Natural killer cell (primary cell): ENCODE data around the gene NADK. TPM values are rescaled to one million over a fixed set of nuclear protein-coding genes. Genes with fewer than 3 reads are reported as not detected.
A peak's percentile ranks its signal among the peaks of the same experiment; 100 is the strongest.
"Not testable (repeated sequence)": the region's sequence is repeated elsewhere in the genome, so short reads cannot be mapped to it uniquely, and the experiment has no call there.

ENCODE experiments used
- ATAC-seq, 3 donors: fragments of 150-1000 bp in 2 of 3; fragments of 200-7000 bp in 1 of 3; cut with Tn5 transposase; 1 replicate in 1 of 3; 2 replicates in 2 of 3; pipeline ENCODE4 v1.10.0; 2021; ENCODE audit warnings: mild to moderate bottlenecking in 2 of 3, moderate library complexity in 2 of 3
- DNase-seq, 2 donors: peaks; one replicate each; pipeline versions ENCODE4 v3.0.0 to v3.0.0-alpha.2; 2013 to 2021; ENCODE audit warnings: mixed read lengths in 1 of 2
- H3K27ac ChIP-seq: one replicate; pipeline ENCODE4 v1.5.1; 2013; ENCODE audit warnings: mild to moderate bottlenecking, low read length
- H3K27me3 ChIP-seq: one replicate; pipeline ENCODE4 v1.6.1; 2013; ENCODE audit warnings: low read length; ENCODE audit not compliant: control insufficient read depth, insufficient read depth
- H3K36me3 ChIP-seq: one replicate; pipeline ENCODE4 v1.6.1; 2013; ENCODE audit warnings: low read length; ENCODE audit not compliant: control insufficient read depth, insufficient read depth
- H3K4me1 ChIP-seq: one replicate; pipeline ENCODE4 v1.6.1; 2013; ENCODE audit warnings: low read length; ENCODE audit not compliant: control insufficient read depth, insufficient read depth
- H3K4me3 ChIP-seq: one replicate; pipeline ENCODE4 v1.5.1; 2013; ENCODE audit warnings: low read length
- H3K9me3 ChIP-seq: one replicate; pipeline ENCODE4 v1.6.1; 2013; ENCODE audit warnings: low read length; ENCODE audit not compliant: control insufficient read depth, insufficient read depth
- H3K27ac Mint-ChIP-seq, 2 donors: one replicate each; pipeline ENCODE4 v1.8.0; 2022; ENCODE audit warnings: mild to moderate bottlenecking in 2 of 2, mixed read lengths in 2 of 2, moderate library complexity in 1 of 2
- H3K27me3 Mint-ChIP-seq, 2 donors: one replicate each; pipeline ENCODE4 v1.8.0; 2022; ENCODE audit warnings: low read depth in 2 of 2, mixed read lengths in 2 of 2
- H3K36me3 Mint-ChIP-seq: one replicate; pipeline ENCODE4 v1.8.0; 2022; ENCODE audit warnings: mixed read lengths
- H3K4me1 Mint-ChIP-seq, 2 donors: one replicate each; pipeline ENCODE4 v1.8.0; 2022; ENCODE audit warnings: mixed read lengths in 2 of 2
- H3K4me3 Mint-ChIP-seq: one replicate; pipeline ENCODE4 v1.8.0; 2022; ENCODE audit warnings: mild to moderate bottlenecking, moderate library complexity, mixed read lengths
- H3K9me3 Mint-ChIP-seq, 2 donors: one replicate each; pipeline ENCODE4 v1.8.0; 2022; ENCODE audit warnings: mixed read lengths in 2 of 2
- WGBS: methylation state at CpG from one replicate; pipeline ENCODE4 v1.1.7; 2013; ENCODE audit warnings: missing lambda C conversion rate; ENCODE audit not compliant: insufficient coverage; 5-methylcytosine and 5-hydroxymethylcytosine counted together
- intact Hi-C: fragments of 100-400 bp; cut with micrococcal nuclease; formaldehyde crosslinking; loops from one replicate; pipeline ENCODE4 v1.14.2; 2022
- total RNA-seq, 4 donors: library from RNA; stranded (reverse); fragments of 120-200 nt in 1 of 4; gene quantifications; one replicate each; pipeline versions ENCODE4 v1.2.3 to v1.2.4, GENCODE V29; 2013 to 2022
- TF ChIP-seq, protein P1 (sequence below): fragments of 200-600 bp; IDR thresholded peaks from one replicate; pipeline ENCODE4 v1.8.0; 2022; ENCODE audit warnings: antibody characterized with exemption

Gene NADK
- total RNA-seq, 3 donors from 2014 or later (not counting 1 experiment from before 2014, with no cell fraction given) = 97.7 to 117 (median 112) TPM

DNA sequence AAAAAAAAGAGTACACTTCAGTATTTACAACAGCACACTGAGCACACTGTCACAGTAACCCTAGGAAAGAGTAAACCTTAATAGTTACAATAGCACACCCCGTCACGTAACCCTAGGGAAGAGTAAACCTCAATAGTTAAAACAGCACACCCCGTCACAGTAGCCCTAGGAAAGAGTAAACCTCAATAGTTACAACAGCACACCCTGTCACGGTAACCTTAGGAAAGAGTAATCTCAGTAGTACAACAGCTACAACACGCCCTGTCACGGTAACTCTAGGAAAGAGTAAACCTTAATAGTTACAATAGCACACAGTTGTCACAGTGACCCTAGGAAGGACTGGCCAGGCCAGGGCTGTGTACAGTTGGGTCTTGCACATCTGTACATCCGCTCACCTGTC lies 57.1 kb downstream of the NADK start:
- Mint-ChIP-seq H3K4me1 (peaks cover 0 to 8% of the 10 kb centered on the region in 2 donors), H3K9me3 (no peaks in the 10 kb centered on the region), H3K36me3 (peaks cover 5% of the 10 kb centered on the region), H3K4me3 (no peak overlapping the region), H3K27me3 (no peaks in the 10 kb centered on the region), H3K27ac (peak overlapping the region in 1 of 2 donors; percentile 18)
- Histone ChIP-seq H3K9me3 (no peaks in the 10 kb centered on the region), H3K4me3 (no peak overlapping the region), H3K4me1 (peaks cover 4% of the 10 kb centered on the region), H3K27ac (no peak overlapping the region), H3K36me3 (peaks cover 30% of the 10 kb centered on the region), H3K27me3 (no peaks in the 10 kb centered on the region)
- no peak for ATAC-seq
- intact Hi-C loops = no loop called here
- 81% methylated on average over 7 of the region's 7 CpGs for WGBS
- TF ChIP-seq, protein P1, sequence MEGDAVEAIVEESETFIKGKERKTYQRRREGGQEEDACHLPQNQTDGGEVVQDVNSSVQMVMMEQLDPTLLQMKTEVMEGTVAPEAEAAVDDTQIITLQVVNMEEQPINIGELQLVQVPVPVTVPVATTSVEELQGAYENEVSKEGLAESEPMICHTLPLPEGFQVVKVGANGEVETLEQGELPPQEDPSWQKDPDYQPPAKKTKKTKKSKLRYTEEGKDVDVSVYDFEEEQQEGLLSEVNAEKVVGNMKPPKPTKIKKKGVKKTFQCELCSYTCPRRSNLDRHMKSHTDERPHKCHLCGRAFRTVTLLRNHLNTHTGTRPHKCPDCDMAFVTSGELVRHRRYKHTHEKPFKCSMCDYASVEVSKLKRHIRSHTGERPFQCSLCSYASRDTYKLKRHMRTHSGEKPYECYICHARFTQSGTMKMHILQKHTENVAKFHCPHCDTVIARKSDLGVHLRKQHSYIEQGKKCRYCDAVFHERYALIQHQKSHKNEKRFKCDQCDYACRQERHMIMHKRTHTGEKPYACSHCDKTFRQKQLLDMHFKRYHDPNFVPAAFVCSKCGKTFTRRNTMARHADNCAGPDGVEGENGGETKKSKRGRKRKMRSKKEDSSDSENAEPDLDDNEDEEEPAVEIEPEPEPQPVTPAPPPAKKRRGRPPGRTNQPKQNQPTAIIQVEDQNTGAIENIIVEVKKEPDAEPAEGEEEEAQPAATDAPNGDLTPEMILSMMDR = no peak
- no peak for DNase-seq

DNA sequence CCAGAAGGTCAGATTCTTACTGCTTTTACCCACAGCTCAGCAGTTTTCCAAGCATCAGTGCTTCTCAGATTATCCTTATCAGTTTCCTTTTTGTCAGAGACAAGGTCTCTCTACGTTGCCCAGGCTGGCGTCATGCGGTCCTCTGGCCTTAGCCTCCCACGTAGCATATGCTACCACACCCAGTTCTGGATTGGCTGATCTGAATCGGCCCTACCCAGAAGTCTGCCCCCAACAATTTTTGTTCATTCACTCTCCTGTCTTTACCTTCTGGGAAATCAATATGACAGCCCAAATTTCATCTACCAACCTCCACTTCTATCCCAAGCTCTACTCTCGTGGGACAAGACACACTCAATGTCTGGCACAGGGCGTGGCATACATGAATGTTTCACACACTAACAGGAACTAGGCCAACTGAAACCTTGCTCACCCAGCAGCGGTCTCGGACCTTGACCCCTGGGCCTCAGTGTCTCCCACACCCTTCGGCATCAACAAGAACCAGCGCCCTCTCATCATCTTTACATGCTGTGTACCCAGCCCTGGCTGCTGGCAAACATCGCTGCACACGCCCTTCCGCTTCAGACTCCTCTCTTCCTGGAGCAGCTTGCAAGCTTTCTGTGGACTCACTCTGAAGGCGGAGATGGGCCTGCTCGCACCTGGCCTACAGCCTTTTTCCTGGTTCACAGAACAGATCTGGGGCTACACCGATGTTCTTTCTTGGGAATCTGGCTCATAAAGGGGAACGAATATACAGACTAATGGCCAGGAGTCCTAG lies 63.0 kb downstream of the NADK start:
- ATAC-seq, H3K4me3 ChIP-seq, H3K9me3 ChIP-seq, H3K27ac Mint-ChIP-seq, H3K27me3 ChIP-seq, H3K9me3 Mint-ChIP-seq, H3K27me3 Mint-ChIP-seq, H3K4me1 Mint-ChIP-seq, H3K27ac ChIP-seq, H3K4me3 Mint-ChIP-seq, H3K4me1 ChIP-seq, H3K36me3 Mint-ChIP-seq, DNase-seq: not testable (repeated sequence)
- H3K36me3 ChIP-seq = peaks cover 28% of the 10 kb centered on the region
- intact Hi-C loops = loop anchor here (5.0 kb wide), 1 partner anchor 68 kb away; no protein-coding TSS in a partner anchor
- 94% methylated on average over 12 of the region's 18 CpGs for WGBS

DNA sequence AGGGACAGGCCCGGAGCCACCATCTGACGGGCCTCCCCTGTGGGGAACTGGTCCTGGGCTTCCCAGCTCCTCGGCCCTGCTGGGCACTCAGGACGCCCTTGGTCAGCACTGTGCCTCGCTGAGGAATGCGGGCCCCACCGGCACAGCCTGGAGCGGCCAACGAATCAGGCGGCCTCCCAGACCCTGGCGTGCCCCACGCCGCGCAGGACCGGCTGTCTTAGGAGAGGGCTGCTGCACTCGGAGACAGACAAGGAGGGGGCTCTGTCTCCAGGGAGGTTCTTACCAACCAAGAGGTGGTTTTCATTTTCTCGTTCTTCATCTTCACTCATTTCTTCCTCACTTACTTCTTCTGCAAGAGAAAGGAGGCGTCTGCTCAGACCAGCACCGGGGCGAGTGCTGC lies 70.4 kb downstream of the NADK start:
- H3K9me3 ChIP-seq, H3K27me3 ChIP-seq, H3K4me3 ChIP-seq, H3K4me1 Mint-ChIP-seq, ATAC-seq, H3K9me3 Mint-ChIP-seq, H3K27me3 Mint-ChIP-seq, intact Hi-C loops, H3K4me1 ChIP-seq, H3K27ac ChIP-seq, H3K36me3 ChIP-seq, H3K36me3 Mint-ChIP-seq, DNase-seq, H3K4me3 Mint-ChIP-seq, H3K27ac Mint-ChIP-seq: not testable (repeated sequence)
- 100% methylated on average over 1 of the region's 20 CpGs for WGBS

DNA sequence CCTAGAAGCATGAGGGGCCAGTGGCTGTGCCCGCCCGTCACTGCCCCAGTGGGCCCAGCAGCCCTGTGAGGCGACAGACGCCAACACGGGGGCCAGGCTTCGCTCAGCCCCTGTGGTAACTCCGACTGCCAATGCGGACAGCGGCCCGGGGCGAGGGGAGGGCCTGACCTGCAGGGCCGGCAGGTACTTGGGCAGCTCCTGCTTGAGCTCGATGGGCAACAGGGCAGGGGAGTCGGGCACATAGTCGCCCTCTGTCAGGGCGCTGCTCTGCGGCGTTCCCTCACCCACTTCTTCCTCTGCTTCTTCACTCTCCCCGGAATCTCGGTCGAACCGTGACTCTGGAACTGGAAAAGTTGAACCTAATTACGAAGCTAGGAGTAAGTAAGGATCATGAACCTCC lies 71.0 kb downstream of the NADK start:
- H3K9me3 Mint-ChIP-seq, H3K27ac ChIP-seq, H3K9me3 ChIP-seq, DNase-seq, H3K4me3 Mint-ChIP-seq, H3K4me1 Mint-ChIP-seq, H3K27me3 ChIP-seq, H3K36me3 Mint-ChIP-seq, intact Hi-C loops, H3K36me3 ChIP-seq, H3K4me1 ChIP-seq, H3K4me3 ChIP-seq, H3K27me3 Mint-ChIP-seq, ATAC-seq, H3K27ac Mint-ChIP-seq: not testable (repeated sequence)
- WGBS = 100% methylated on average over 3 of the region's 23 CpGs

DNA sequence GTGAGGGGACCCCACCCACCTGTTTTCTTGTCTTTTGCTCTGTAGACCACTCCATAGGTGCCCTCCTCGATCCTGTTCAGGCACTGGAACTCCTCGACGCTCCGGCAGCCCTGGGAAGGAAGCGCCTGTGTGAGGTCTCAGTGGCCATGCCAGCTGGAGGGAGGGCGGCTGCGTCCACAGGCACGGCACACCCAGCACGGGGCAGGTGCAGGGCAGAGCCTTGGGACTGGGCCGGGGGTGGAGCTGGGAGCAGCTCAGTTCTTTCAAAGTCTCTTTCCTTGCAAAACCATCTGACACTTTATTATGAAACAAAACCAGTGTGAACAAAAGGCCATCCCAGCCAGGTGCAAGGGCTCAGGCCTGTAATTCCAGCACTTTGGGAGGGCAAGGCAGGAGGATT lies 72.6 kb downstream of the NADK start:
- H3K4me3 ChIP-seq, H3K27ac Mint-ChIP-seq, H3K36me3 Mint-ChIP-seq, H3K36me3 ChIP-seq, DNase-seq, H3K27me3 Mint-ChIP-seq, H3K27ac ChIP-seq, intact Hi-C loops, H3K9me3 ChIP-seq, H3K9me3 Mint-ChIP-seq, ATAC-seq, H3K4me1 ChIP-seq, H3K4me1 Mint-ChIP-seq, H3K4me3 Mint-ChIP-seq, H3K27me3 ChIP-seq: not testable (repeated sequence)
- WGBS = no CpG with 5 or more reads among the region's 10 CpGs

DNA sequence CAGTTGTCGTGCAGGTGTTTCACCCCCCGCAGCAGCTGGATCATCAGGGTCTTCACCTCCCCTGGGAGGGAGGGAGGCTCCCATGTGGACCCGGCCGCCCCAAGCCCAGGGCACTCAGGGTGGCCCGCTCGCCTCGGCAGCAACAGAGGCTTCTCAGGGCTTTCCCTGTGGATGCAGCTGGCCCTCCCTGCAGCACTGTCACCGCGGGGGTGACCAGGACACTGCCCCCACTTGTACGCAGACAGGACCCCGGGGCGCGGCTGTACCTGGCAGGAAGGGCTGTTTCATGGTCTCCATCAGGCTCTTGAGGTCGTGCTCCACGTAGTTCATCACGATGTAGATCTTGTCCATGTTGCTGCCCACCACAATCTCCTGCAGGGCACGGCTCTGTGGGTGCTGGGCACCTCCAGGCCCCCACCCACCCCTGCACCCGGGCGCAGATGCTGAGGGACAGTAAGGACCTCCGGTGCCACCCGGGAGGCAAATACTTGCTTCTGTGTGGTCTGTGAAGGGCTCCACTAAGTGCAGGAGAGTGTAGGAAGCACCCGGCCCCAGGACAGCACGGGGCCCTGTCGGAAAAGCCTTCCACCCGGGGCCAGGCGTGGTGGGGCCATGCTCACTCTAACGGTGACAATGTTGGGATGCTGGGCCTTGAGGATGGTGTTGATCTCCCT lies 73.8 kb downstream of the NADK start:
- WGBS = 97% methylated on average over 23 of the region's 27 CpGs
- H3K9me3 ChIP-seq, H3K27ac Mint-ChIP-seq, H3K4me1 ChIP-seq, intact Hi-C loops, H3K27ac ChIP-seq, H3K4me3 Mint-ChIP-seq, H3K36me3 ChIP-seq, H3K27me3 Mint-ChIP-seq, H3K27me3 ChIP-seq, H3K36me3 Mint-ChIP-seq, DNase-seq, H3K4me3 ChIP-seq, ATAC-seq, H3K4me1 Mint-ChIP-seq, H3K9me3 Mint-ChIP-seq: not testable (repeated sequence)
